K562 (cell line): ENCODE data around the gene PDIA5.

Source experiments
- CTBP1 ChIP-seq: fragments of 450-650 bp; IDR thresholded peaks from 2 replicates; pipeline ENCODE4 v1.6.1; 2016; ENCODE audit warnings: borderline replicate concordance
- SRF ChIP-seq, 2 experiments: fragments of 250-450, 450-650 bp in 1 of 2; sonication (Bioruptor Pico) in 1 of 2; sonication (generic) in 1 of 2; formaldehyde crosslinking; IDR thresholded peaks; 2 replicates each; pipeline versions ENCODE4 v1.5.0 to v1.5.1; 2020 to 2022; ENCODE audit warnings: mild to moderate bottlenecking in 1 of 2, missing genetic modification reagents in 1 of 2
- TF ChIP-seq, protein P1 (sequence below): sonication (generic); formaldehyde crosslinking; IDR thresholded peaks from 2 replicates; pipeline ENCODE4 v1.8.0; 2022; ENCODE audit warnings: mild to moderate bottlenecking, missing genetic modification reagents

DNA sequence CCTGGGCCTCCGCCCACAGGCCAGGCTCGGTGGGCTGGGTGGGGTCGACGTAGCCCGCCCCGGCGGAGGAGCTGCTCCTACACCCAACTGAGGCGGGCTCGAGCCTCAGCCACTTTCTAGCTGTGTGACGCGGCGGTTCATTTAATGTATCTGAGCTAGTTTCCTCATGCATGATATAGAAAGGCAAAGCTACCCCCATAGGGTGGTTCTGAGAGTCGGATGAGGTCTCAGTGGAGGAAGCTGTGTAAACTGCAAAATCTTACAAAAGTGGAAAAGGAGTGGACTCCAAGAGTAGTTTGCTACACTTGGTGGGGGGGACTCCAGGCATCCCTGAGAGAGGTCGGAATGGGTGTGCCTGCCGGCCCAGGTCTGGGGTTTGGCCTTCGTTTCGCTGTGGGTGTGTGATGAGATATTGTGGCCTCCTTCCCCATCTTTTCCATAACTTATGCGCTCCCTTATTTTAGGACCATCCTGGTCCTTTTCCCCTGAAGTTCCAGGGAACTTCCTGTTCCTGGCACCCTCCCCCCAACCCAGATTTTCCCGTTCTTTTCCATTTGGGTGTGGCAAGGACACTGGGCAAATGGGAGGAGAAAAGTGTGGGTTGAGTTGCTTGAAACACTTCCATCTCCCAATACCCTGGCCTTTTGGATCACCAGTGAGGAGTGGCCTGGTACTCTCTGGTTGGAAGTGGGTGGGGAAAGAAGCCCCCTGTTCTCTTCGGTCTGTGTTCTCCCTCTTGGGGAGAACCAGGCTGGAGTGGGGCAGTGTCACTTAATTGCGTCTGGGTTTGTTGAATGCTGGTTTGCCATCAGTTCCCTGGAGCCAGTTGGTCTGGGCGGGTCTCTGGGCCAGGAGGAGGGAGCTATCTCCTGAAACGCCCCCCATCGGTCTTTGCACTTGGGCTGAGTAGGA, 1.1 kb downstream of the PDIA5 start:
- TF ChIP-seq, protein P1, sequence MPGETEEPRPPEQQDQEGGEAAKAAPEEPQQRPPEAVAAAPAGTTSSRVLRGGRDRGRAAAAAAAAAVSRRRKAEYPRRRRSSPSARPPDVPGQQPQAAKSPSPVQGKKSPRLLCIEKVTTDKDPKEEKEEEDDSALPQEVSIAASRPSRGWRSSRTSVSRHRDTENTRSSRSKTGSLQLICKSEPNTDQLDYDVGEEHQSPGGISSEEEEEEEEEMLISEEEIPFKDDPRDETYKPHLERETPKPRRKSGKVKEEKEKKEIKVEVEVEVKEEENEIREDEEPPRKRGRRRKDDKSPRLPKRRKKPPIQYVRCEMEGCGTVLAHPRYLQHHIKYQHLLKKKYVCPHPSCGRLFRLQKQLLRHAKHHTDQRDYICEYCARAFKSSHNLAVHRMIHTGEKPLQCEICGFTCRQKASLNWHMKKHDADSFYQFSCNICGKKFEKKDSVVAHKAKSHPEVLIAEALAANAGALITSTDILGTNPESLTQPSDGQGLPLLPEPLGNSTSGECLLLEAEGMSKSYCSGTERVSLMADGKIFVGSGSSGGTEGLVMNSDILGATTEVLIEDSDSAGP (CRISPR knock-in tag), result no peak
- no peak for TF ChIP-seq SRF (CRISPR knock-in tag; IDR thresholded peaks at IDR 0.05)
- TF ChIP-seq CTBP1, result no peak
